DOHH2 (cell line): ENCODE measurements around the gene NLRC3.

ENCODE experiments used
- EZH2phosphoT487 ChIP-seq: fragments of 200-600 bp; sonication (generic); IDR thresholded peaks from 2 replicates; pipeline ENCODE4 v1.6.1; 2017; ENCODE audit warnings: borderline replicate concordance, mild to moderate bottlenecking, antibody characterized with exemption, low read length, moderate library complexity, mixed read lengths
- TF ChIP-seq, protein P1 (sequence below): fragments of 200-600 bp; sonication (generic); IDR thresholded peaks from one replicate; pipeline ENCODE4 v1.5.1; 2014; ENCODE audit warnings: antibody characterized with exemption, mild to moderate bottlenecking, low read depth, low read length; ENCODE audit not compliant: poor library complexity, severe bottlenecking

DNA sequence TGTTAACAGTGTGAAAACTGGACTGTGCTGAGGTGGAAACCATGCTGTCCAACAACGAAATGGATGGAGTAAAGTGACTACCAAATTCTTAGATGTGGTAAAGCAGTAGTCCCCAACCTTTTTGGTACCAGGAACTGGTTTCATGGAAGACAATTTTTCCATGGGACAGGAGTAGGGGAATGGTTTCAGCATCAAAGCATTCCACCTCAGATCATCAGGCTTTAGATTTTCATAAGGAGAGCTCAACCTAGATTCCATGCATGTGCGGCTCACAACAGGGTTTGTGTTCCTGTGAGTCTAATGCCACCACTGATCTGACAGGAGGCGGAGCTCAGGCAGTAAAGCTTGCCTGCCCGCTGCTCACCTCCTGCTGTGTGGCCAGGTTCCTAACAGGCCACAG lies 22.7 kb upstream of the NLRC3 start:
- TF ChIP-seq, protein P1, sequence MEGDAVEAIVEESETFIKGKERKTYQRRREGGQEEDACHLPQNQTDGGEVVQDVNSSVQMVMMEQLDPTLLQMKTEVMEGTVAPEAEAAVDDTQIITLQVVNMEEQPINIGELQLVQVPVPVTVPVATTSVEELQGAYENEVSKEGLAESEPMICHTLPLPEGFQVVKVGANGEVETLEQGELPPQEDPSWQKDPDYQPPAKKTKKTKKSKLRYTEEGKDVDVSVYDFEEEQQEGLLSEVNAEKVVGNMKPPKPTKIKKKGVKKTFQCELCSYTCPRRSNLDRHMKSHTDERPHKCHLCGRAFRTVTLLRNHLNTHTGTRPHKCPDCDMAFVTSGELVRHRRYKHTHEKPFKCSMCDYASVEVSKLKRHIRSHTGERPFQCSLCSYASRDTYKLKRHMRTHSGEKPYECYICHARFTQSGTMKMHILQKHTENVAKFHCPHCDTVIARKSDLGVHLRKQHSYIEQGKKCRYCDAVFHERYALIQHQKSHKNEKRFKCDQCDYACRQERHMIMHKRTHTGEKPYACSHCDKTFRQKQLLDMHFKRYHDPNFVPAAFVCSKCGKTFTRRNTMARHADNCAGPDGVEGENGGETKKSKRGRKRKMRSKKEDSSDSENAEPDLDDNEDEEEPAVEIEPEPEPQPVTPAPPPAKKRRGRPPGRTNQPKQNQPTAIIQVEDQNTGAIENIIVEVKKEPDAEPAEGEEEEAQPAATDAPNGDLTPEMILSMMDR: no peak
- no peak for TF ChIP-seq EZH2phosphoT487
